Liver (tissue), 3 donors: Measurements from ENCODE around the gene PNPLA2.

Experiments
- ATF3 ChIP-seq: IDR thresholded peaks from 2 replicates; pipeline ENCODE4 v1.6.1; 2016; ENCODE audit warnings: antibody characterized with exemption
- CTCF ChIP-seq: fragments of 150-350 bp; IDR thresholded peaks from 2 replicates; pipeline ENCODE4 v1.5.1; 2017; ENCODE audit warnings: improper control_type of control experiment, low read depth, low read length; ENCODE audit not compliant: missing input control
- JUND ChIP-seq, 2 donors: IDR thresholded peaks; 2 replicates each; pipeline ENCODE4 v1.6.1; 2016; ENCODE audit warnings: antibody characterized with exemption in 2 of 2
- MAX ChIP-seq: IDR thresholded peaks from 2 replicates; pipeline ENCODE4 v1.6.1; 2016; ENCODE audit warnings: antibody characterized with exemption
- donor health status: healthy.
- donor health status: healthy.

GRCh38 chr11:873706-874105, 55.0 kb downstream of the PNPLA2 start:
- TF ChIP-seq MAX: no peak
- no peak for TF ChIP-seq JUND (IDR thresholded peaks at IDR 0.05)
- TF ChIP-seq CTCF: no peak
- TF ChIP-seq ATF3: no peak
